ENCODE results near the gene PNPLA6.
"Not testable (repeated sequence)": the region's sequence is repeated elsewhere in the genome, so short reads cannot be mapped to it uniquely, and the experiment has no call there.

Gene PNPLA6

GRCh38 chr19:7533925-7534480, 1.5 kb upstream of the PNPLA6 start:
- Histone ChIP-seq H3K27ac (peak overlapping the region; percentile 97 to 98), H3K4me3 (peak overlapping the region; percentile 90)
- DNase-seq (ENCODE audit: low spot score): peak; percentile 90
- no peak for TF ChIP-seq CTCF (IDR thresholded peaks at IDR 0.05)

DNA sequence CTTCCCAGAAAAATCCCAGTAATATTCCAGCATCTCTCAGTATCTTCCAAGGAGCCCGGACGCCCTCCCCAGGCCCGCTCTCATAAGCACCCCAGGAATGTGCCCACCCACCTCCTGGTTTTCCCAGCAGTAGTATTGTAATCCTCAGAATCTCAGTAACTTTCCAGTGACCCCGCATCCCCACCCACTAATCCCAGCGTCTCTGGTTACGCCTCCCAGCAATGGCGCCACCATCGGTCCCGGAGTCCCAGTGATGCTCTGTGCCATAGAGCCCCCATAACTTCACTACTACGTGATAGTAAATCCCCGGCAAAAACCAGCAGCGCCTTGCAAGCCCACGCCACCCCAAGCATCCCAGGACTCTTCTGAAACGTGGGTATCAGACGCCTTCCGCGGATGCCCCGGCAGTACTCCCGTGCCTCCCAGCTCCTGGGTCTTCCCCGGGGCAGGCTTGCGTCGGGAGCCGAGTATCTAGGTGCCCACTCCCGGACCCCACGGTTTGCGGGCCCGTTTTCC, 928 bp upstream of the PNPLA6 start:
- Histone ChIP-seq H3K4me3 (peak overlapping the region; percentile 90), H3K27ac (peak overlapping the region; percentile 97 to 98)
- DNase-seq (ENCODE audit: low spot score): peak; percentile 90
- TF ChIP-seq CTCF (IDR thresholded peaks at IDR 0.05): no peak

DNA sequence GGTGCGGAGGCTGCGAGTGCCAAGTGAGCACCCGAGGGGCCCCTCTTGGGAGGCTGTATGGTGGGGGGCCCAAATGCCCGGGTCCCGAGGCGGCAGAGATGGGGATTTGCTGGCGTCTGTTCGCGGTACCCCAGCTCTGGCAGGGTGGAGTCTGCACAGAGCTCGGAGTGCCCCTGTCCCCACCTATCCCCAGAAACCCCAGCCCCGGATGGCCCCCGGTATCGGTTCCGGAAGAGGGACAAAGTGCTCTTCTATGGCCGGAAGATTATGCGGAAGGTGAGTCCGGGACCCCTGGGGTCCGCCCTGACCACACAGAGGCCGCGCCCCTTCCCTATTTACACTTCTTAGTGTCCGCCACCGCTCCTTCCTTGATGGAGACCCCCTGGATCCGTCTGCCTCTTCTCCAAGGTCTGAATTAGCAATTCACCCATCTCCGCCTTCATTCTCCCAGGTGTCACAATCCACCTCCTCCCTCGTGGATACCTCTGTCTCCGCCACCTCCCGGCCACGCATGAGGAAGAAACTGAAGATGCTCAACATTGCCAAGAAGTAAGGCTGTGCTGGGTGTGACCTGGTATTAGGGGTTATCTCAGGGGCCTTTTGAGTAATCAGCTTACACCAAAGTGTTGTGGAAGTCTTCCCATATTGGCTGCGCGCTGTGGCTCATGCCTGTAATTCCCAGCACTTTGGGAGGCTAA, 630 bp downstream of the PNPLA6 start:
- no peak for DNase-seq (ENCODE audit: low spot score)
- Histone ChIP-seq H3K4me3 (peak overlapping the region; percentile 90), H3K27ac (peak overlapping the region; percentile 97 to 98)
- no peak for TF ChIP-seq CTCF (IDR thresholded peaks at IDR 0.05)

GRCh38 chr19:7538990-7539389, 3.5 kb downstream of the PNPLA6 start:
- not testable (repeated sequence) for H3K27ac ChIP-seq; H3K4me3 ChIP-seq; DNase-seq (ENCODE audit: low spot score)

DNA sequence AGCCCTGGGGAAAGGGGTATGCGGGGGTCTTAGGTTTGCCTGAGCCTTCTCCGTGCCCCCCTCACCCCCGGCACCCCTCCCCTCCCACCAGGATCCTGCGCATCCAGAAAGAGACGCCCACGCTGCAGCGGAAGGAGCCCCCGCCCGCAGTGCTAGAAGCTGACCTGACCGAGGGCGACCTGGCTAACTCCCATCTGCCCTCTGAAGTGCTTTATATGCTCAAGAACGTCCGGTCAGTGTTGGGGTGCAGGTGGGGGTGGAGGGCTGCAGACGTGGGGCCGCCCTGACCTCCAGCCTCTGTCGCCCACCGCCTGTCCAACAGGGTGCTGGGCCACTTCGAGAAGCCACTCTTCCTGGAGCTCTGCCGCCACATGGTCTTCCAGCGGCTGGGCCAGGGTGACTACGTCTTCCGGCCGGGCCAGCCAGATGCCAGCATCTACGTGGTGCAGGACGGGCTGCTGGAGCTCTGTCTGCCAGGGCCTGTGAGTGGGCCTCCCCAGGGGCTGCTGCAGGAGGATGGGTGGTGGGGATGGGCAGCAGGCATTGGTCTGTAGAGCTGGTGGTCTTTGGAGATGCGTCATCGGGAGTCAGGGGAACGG, 4.4 kb downstream of the PNPLA6 start:
- Histone ChIP-seq H3K27ac (no peak overlapping the region), H3K4me3 (no peak overlapping the region)
- peak; percentile 71 for DNase-seq (ENCODE audit: low spot score)
- no peak for TF ChIP-seq CTCF (IDR thresholded peaks at IDR 0.05)

DNA sequence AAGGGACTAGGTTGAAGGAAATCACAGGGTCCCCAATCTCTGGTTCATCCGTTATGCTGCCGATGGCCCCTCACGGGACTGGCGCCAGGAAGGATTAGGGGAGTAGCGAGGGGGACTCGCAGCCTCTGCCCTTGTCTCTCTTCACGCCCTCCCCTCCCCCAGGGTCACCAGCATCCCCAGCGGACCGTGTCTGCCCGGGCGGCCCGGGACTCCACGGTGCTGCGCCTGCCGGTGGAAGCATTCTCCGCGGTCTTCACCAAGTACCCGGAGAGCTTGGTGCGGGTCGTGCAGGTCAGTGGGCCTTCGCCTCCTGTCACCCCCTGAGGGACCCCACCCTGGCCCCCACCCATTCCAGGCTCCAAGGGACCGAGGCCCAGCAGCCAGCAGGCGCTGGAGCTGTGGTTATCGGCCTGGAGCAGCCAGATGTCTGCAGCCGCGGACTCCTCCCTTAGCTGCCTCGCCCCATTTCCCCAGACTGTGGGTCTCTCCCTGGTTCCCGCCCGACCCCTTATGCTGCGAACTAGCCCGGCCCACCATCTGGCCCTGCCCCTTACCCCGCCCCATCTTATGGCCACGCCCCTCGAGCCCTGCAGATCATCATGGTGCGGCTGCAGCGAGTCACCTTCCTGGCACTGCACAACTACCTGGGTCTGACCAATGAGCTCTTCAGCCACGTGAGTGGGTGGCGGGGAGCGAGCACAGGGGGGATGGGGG, 5.4 kb downstream of the PNPLA6 start:
- no peak overlapping the region for H3K4me3 ChIP-seq
- no peak for TF ChIP-seq CTCF (IDR thresholded peaks at IDR 0.05)
- peak; percentile 73 for DNase-seq (ENCODE audit: low spot score)
- H3K27ac ChIP-seq: no peak overlapping the region

- Histone ChIP-seq H3K4me3 (no peak overlapping the region), H3K27ac (no peak overlapping the region)
- no peak for TF ChIP-seq CTCF (IDR thresholded peaks at IDR 0.05)
- no peak for DNase-seq (ENCODE audit: low spot score)
Measured at GRCh38 chr19:7541475-7541824, 5.9 kb downstream of the PNPLA6 start.
